ENCODE results near the gene LEFTY2. TPM values are rescaled to one million over a fixed set of nuclear protein-coding genes. Genes with fewer than 3 reads are reported as not detected.

The LEFTY2 gene
- total and polyA plus RNA-seq, 2 donors (not counting 1 experiment from before 2014, with no cell fraction given) = 0.21 TPM; not detected in 1

DNA sequence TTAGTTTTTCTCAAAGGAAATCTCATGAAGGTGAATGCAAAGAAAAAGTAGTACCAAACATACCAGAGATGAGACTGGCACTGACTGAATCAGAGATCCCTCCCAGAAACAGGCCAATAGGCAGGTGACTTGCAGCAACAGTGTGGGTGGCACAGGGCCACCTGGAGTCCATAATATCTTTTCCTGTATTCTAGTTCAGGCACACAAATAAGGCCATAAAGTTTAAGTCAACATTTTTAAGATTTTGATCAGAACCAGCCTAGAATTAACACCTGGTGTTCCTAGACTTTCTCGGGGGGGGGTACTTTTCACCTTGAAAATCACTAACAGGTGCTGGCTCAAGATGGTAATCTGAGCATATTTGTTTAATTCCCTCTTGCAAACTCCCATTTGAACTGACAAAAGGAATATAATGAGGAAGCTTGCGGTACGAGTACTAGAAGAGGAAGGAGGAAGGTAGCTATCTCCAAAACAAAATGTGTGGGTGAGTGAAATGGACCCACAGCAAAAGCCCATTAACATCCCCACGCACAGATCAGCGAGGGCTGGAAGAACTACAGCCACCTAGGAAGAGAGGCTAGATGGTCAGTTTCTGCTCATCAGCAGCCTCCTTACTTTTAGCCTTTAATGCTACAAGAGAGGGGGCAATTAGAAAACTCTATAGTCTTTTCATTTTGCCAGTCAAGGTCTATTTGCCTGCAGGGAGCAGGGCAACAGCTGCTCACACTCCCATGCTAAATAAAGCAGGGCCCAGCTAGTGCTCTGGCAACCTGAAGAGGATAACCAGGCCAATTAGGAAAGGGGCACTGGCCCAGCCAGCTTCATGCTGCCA is 39.2 kb upstream of the LEFTY2 start:
- H3K9me3 ChIP-seq (ENCODE audit: control extremely low read depth in 1 of 3, control insufficient read depth in 2 of 3, insufficient read depth in 1 of 3, low read length in 2 of 3) = no peaks in the 10 kb centered on the region
- H3K4me2 ChIP-seq (replicated peaks; ENCODE audit: low read depth, low read length, poor library complexity, severe bottlenecking) = no peak overlapping the region
- peaks cover 4 to 41% of the 10 kb centered on the region in 2 experiments for H3K36me3 ChIP-seq (replicated peaks in 1 of 2; ENCODE audit: control extremely low read depth in 1 of 2, control insufficient read depth in 1 of 2, extremely low read depth in 1 of 2, insufficient read depth in 2 of 2, low read length in 1 of 2)
- DNase-seq (no peak), ATAC-seq (ENCODE audit: low read depth) (no peak)
- no peak overlapping the region for H3K27ac ChIP-seq (ENCODE audit: low read length in 2 of 2)
- TF ChIP-seq CTCF (IDR thresholded peaks at IDR 0.05) (no peak), EZH2 (IDR thresholded peaks at IDR 0.05; ENCODE audit: borderline replicate concordance, insufficient read depth, low read depth, low read length, poor library complexity, severe bottlenecking) (no peak)
- intact Hi-C loops (cut with micrococcal nuclease) = no loop called here
- H4K20me1 ChIP-seq (ENCODE audit: control insufficient read depth, insufficient read depth, low read length, poor library complexity, severe bottlenecking) = no peaks in the 10 kb centered on the region
- peaks cover 16 to 23% of the 10 kb centered on the region in 2 donors for H3K4me1 ChIP-seq (ENCODE audit: control insufficient read depth in 2 of 2, insufficient read depth in 2 of 2, low read length in 2 of 2)
- CTCF ChIA-PET = interaction anchor here (1.5 to 3.9 kb wide), 8 partner anchors 7 to 661 kb away, joined by 4 to 46 read pairs (median 16); no protein-coding TSS in a partner anchor
- peaks cover 25% of the 10 kb centered on the region for H3K4me1 Mint-ChIP-seq
- no peak overlapping the region for H3K4me3 Mint-ChIP-seq
- no peaks in the 10 kb centered on the region for H3K9me3 Mint-ChIP-seq (ENCODE audit: insufficient read depth)
- POLR2A ChIA-PET = no interaction called here
- H3K9ac ChIP-seq (ENCODE audit: low read length) = no peak overlapping the region
- no peaks in the 10 kb centered on the region for H3K27me3 ChIP-seq (replicated peaks in 1 of 4; ENCODE audit: control extremely low read depth in 1 of 4, control insufficient read depth in 3 of 4, insufficient read depth in 4 of 4, low read length in 3 of 4)
- no peak overlapping the region for H2AFZ ChIP-seq (ENCODE audit: insufficient read depth, low read depth, low read length, poor library complexity, severe bottlenecking)
- no CpG with 5 or more reads among the region's 5 CpGs for WGBS (ENCODE audit: insufficient coverage)
- no peak overlapping the region for H3K4me3 ChIP-seq (ENCODE audit: control extremely low read depth in 1 of 5, extremely low read depth in 1 of 5, insufficient read depth in 1 of 5, low read depth in 2 of 5, low read length in 4 of 5)
- H3K27me3 Mint-ChIP-seq = no peaks in the 10 kb centered on the region
- peaks cover 14% of the 10 kb centered on the region for H3K79me2 ChIP-seq (ENCODE audit: control insufficient read depth, insufficient read depth, low read length)
- no peak overlapping the region for H3K27ac Mint-ChIP-seq

- TF ChIP-seq CTCF (IDR thresholded peaks at IDR 0.05) (no peak), EZH2 (IDR thresholded peaks at IDR 0.05; ENCODE audit: borderline replicate concordance, insufficient read depth, low read depth, low read length, poor library complexity, severe bottlenecking) (no peak)
- Histone ChIP-seq H3K9me3 (ENCODE audit: control extremely low read depth in 1 of 3, control insufficient read depth in 2 of 3, insufficient read depth in 1 of 3, low read length in 2 of 3) (no peaks in the 10 kb centered on the region), H4K20me1 (ENCODE audit: control insufficient read depth, insufficient read depth, low read length, poor library complexity, severe bottlenecking) (no peaks in the 10 kb centered on the region), H3K4me2 (replicated peaks; ENCODE audit: low read depth, low read length, poor library complexity, severe bottlenecking) (no peak overlapping the region), H3K27ac (ENCODE audit: low read length in 2 of 2) (no peak overlapping the region), H3K27me3 (replicated peaks in 1 of 4; ENCODE audit: control extremely low read depth in 1 of 4, control insufficient read depth in 3 of 4, insufficient read depth in 4 of 4, low read length in 3 of 4) (no peaks in the 10 kb centered on the region), H3K4me1 (ENCODE audit: control insufficient read depth in 2 of 2, insufficient read depth in 2 of 2, low read length in 2 of 2) (peaks cover 16 to 23% of the 10 kb centered on the region in 2 donors), H3K36me3 (replicated peaks in 1 of 2; ENCODE audit: control extremely low read depth in 1 of 2, control insufficient read depth in 1 of 2, extremely low read depth in 1 of 2, insufficient read depth in 2 of 2, low read length in 1 of 2) (peaks cover 0 to 35% of the 10 kb centered on the region in 2 experiments), H3K4me3 (ENCODE audit: control extremely low read depth in 1 of 5, extremely low read depth in 1 of 5, insufficient read depth in 1 of 5, low read depth in 2 of 5, low read length in 4 of 5) (no peak overlapping the region), H3K9ac (ENCODE audit: low read length) (no peak overlapping the region), H3K79me2 (ENCODE audit: control insufficient read depth, insufficient read depth, low read length) (peaks cover 12% of the 10 kb centered on the region), H2AFZ (ENCODE audit: insufficient read depth, low read depth, low read length, poor library complexity, severe bottlenecking) (no peak overlapping the region)
- no peak overlapping the region for H3K27ac Mint-ChIP-seq
- WGBS (ENCODE audit: insufficient coverage) = no CpG with 5 or more reads among the region's 1 CpG
- intact Hi-C loops (cut with micrococcal nuclease) = loop anchor here (5.0 kb wide), 1 partner anchor 132 kb away; no protein-coding TSS in a partner anchor
- DNase-seq (no peak), ATAC-seq (ENCODE audit: low read depth) (no peak)
- CTCF ChIA-PET = interaction anchor here (1.5 to 3.9 kb wide), 11 partner anchors 8 to 660 kb away, joined by 4 to 46 read pairs (median 15); no protein-coding TSS in a partner anchor
- H3K9me3 Mint-ChIP-seq (ENCODE audit: insufficient read depth) = no peaks in the 10 kb centered on the region
- no peaks in the 10 kb centered on the region for H3K27me3 Mint-ChIP-seq
- H3K4me1 Mint-ChIP-seq = peaks cover 25% of the 10 kb centered on the region
- H3K4me3 Mint-ChIP-seq = no peak overlapping the region
- POLR2A ChIA-PET = no interaction called here
These were observed 38.4 kb upstream of the LEFTY2 start for GRCh38 chr1:225979421-225979820.
